H1 (cell line): ENCODE data around the gene DNAJC27.

ENCODE experiments used
- CHD2 ChIP-seq: IDR thresholded peaks from 2 replicates; pipeline ENCODE4 v1.6.1; 2012; ENCODE audit warnings: low read length, improper control_type of control experiment
- CTCF ChIP-seq, 3 experiments: IDR thresholded peaks; 1 replicate in 2 of 3; 2 replicates in 1 of 3; pipeline versions ENCODE4 v1.5.1 to v1.6.1; 2011; ENCODE audit warnings: low read length in 3 of 3, mild to moderate bottlenecking in 3 of 3, inconsistent platforms in 2 of 3, low read depth in 1 of 3, moderate library complexity in 1 of 3; ENCODE audit not compliant: insufficient read depth in 1 of 3; ENCODE audit errors: control extremely low read depth in 1 of 3
- EP300 ChIP-seq, 2 experiments: IDR thresholded peaks; 1 replicate in 1 of 2; 2 replicates in 1 of 2; pipeline ENCODE4 v1.6.1; 2011 to 2012; ENCODE audit warnings: low read depth in 2 of 2, low read length in 2 of 2, mild to moderate bottlenecking in 2 of 2, borderline replicate concordance in 1 of 2, inconsistent platforms in 1 of 2, moderate library complexity in 1 of 2
- MAX ChIP-seq: IDR thresholded peaks from 2 replicates; pipeline ENCODE4 v1.6.1; 2012; ENCODE audit warnings: inconsistent platforms
- POLR2A ChIP-seq, 2 experiments: IDR thresholded peaks; 1 replicate in 1 of 2; 2 replicates in 1 of 2; pipeline ENCODE4 v1.6.1; 2011; ENCODE audit warnings: low read depth in 2 of 2, low read length in 2 of 2, mild to moderate bottlenecking in 2 of 2; ENCODE audit errors: control extremely low read depth in 1 of 2
- RXRA ChIP-seq: IDR thresholded peaks from 2 replicates; pipeline ENCODE4 v1.6.1; 2011; ENCODE audit warnings: low read depth, mild to moderate bottlenecking, low read length, moderate library complexity; ENCODE audit not compliant: insufficient read depth
- SIN3A ChIP-seq, 2 experiments: IDR thresholded peaks in 1 of 2; conservative IDR thresholded peaks in 1 of 2; 2 replicates each; pipeline ENCODE4 v1.6.1; 2011 to 2012; ENCODE audit warnings: low read length in 2 of 2, improper control_type of control experiment in 1 of 2, low read depth in 1 of 2, mild to moderate bottlenecking in 1 of 2
- SP2 ChIP-seq: IDR thresholded peaks from 2 replicates; pipeline ENCODE4 v1.6.1; 2012; ENCODE audit warnings: mild to moderate bottlenecking, low read length, inconsistent platforms

- TF ChIP-seq POLR2A (IDR thresholded peaks at IDR 0.05; ENCODE audit: control extremely low read depth in 1 of 2, low read depth in 2 of 2, low read length in 2 of 2) (no peak), CTCF (IDR thresholded peaks at IDR 0.05; ENCODE audit: control extremely low read depth in 1 of 3, insufficient read depth in 1 of 3, low read depth in 1 of 3, low read length in 3 of 3) (no peak), EP300 (IDR thresholded peaks at IDR 0.05; ENCODE audit: borderline replicate concordance in 1 of 2, low read depth in 2 of 2, low read length in 2 of 2) (no peak), MAX (no peak), CHD2 (no peak), SIN3A (conservative IDR thresholded peaks at IDR 0.05 in 1 of 2, IDR thresholded peaks at IDR 0.05 in 1 of 2; ENCODE audit: low read depth in 1 of 2, low read length in 2 of 2) (no peak), RXRA (no peak), SP2 (no peak)
Observed at GRCh38 chr2:24939353-24939752, 32.4 kb downstream of the DNAJC27 start.
